RPMI7951 (cell line): ENCODE measurements around the gene HNRNPK. TPM values are rescaled to one million over a fixed set of nuclear protein-coding genes. Genes with fewer than 3 reads are reported as not detected.

Experiments used
- DNase-seq: peaks from one replicate; pipeline ENCODE4 v3.0.0-alpha.2; 2012; ENCODE audit warnings: low read depth
- total RNA-seq: library from RNA; depleted of rRNA; stranded (reverse); fragments of >200 nt; shearing (Covaris generic); gene quantifications from 2 replicates; pipeline ENCODE4 v1.2.3, GENCODE V29; 2014; rRNA removed

The HNRNPK gene
- total RNA-seq, result 629 and 646 TPM in 2 replicates

DNA sequence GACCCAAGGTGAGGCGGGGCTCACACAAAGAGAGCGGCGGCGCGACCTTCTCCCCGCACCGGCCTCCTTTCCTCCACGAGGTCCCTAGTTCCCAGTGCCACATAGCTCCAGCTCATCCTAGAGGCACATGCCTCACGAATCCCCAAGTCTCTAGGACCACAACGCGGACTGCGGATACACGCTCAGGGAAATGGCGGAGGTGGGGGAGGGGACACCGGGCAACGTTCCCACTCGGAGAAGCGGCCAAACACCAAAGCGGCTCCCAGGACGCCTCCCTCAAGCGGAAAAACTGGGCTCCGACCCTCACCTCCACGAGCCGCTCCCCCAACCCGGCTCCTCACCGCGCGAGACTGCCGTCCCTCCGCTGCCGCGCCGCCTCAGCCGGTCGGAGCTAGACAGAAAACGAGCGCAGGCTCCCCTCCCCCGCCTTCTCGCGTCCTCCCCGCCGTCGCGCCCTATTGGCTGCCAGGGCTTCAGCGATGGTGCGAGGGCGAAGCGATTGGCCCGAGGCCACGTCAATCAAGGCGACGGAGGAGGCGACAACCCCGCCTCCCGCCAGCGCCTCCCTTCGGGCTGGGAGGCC lies at the start of gene HNRNPK:
TSS of gene HNRNPK (minus strand) at position 404 of the 583 bp plus-strand sequence. CDS start 1,963 bp downstream, outside the sequence.
- peak; percentile 97 for DNase-seq

DNA sequence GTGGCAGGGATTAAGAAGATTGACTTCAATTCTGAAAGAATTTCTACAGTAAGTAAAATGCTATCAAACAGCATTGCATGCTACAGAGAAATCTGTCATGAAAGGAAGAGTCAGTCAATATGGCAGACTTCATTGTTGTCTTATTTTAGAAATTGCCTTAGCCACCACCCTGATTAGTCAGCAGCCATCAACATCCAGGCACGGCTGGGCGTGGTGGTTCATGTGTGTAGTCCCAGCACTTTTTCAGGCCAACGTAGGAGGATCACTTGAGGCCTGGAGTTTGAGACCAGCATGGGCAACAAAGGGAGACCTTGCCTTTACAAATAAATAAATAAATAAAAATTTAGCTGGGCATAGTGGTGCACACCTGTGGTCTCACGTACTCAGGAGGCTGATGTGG lies 47.2 kb upstream of the HNRNPK start:
- DNase-seq, result peak; percentile 10

DNA sequence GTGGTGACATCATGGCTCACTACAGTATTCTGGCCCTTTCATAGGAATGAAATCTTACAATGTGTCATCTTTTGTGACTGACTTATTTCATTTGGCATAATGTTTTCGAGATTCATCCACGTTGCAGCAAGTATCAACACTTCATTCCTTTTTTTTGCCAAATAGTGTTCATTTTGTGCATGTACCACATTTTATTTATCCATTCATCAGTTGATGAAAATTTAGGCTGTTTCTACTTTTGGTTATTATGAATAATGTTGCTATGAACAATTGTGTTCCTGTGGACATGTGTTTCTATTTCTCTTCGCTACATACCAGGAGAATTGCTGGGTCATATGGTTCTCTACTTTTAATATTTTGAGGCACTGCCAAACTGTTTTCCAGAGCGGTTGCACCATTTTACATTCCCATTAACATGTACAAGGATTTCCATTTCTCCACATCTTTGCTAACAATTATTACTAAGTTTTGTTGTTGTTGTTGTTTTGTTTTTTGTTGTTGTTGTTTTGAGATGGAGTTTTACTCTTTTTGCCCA lies 44.1 kb upstream of the HNRNPK start:
- no peak for DNase-seq

DNA sequence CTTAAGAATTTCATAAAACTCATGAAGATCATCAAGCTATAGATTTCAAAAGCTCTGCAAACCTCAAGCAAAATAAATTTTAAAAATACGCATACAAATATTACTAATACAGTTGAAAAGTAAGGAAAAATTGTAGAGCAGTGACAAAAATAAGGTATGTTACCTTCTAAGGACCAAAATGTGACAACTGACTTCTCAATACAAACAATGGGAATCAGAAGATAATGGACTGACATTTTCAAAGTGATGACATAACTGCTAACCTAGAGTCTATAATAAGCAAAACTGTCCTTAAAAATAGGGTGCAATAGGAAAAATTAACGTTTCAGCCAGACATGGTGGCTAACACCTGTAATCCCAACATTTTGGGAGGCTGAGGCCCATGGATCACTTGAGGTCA lies 27.6 kb upstream of the HNRNPK start:
- DNase-seq, result no peak

DNA sequence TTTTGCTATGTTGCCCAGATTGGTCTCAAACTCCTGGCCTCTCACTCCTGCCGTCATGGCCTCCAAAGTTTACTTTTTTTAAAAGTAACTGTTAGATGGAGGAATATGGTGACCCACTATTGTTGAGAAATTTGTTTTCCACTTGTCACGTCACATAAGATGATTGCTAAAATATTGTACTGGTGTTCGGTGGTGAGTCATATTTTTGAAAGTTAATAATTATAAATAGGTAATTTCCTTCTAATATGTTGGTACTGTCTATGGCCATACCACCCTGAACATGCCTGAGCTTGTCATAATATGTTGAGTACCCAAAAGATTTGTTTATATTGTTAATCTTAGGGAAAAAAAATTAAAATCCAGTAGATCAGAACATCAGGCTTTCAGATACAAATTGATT lies 23.2 kb upstream of the HNRNPK start:
- no peak for DNase-seq

DNA sequence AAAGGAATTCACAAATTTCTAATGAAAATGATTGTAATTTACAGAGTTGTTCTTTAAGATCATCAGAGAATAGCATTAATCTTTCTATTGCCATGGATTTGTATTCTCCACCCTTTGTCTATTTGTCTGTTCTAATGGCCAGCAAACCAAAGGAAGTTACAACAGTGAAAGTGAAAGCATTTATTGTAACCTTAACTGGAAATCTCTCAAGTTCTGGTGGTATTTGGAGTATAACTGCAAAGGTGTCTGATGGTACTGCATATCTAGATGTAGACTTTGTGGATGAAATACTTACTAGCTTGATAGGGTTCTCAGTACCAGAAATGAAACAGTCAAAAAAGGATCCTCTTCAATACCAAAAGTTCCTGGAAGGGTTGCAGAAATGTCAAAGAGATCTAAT lies 22.3 kb upstream of the HNRNPK start:
- DNase-seq, result peak; percentile 35

DNA sequence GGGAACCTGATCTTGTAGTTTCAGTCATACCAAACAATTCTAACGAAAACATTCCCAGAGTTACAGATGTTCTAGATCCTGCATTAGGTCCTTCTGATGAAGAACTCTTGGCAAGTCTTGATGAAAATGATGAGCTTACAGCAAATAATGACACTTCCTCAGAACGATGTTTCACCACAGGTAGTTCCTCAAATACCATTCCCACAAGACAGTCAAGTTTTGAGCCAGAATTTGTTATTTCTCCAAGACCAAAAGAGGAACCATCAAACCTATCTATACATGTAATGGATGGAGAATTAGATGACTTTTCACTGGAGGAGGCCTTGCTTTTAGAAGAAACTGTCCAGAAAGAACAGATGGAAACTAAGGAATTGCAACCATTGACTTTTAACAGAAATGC lies 21.6 kb upstream of the HNRNPK start:
- no peak for DNase-seq

DNA sequence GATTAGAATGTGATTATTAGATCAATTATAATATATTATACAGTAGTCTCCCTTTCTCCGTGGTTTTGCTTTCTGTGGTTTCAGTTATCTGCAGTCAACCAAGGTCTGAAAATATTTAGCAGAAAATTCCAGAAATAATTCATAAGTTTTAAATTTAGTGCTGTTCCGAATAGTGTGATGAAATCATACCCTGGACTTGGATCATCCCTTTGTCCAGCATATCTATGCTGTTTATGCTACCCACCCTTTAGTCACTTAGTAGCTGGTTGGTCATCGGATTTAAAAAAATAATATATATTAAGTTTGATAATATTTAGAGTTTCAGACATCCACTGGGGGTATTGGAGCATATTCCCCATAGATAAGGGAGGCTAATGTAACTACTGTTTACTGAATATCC lies 20.2 kb upstream of the HNRNPK start:
- no peak for DNase-seq

DNA sequence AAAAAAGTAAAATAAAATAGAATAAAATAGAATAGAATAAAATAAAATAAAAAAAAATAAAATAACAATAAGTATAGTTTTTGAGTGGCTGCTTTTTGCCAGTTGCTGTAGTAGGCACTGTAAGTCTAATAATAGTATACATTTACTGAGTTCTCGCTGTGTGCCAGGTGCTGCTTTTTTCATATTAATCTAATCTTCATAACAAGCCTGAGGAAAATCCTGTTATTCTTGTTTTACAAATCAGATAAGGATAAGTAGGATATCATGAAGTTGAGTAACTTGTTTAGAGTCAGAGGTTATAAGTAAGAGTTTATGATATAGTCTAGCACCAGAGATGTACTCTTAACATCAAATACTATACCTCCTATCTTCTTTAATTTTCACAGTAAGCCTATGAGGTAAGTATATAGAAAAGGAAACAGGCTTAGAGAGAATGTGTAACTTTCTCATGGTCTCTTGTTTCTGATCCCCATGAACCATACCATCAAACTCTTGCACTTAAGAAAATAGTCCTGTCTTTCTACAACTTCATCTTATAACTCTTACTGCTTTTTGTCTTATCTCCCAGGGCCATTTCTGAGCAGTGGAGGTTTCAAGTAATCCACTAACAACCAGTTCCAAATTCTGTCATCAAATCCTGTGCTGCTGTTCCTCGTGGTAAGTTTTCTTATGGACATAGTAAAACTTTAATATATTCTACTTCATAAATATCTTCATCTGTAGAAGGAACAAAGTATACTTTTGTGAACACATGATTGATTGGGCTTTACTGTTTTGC lies 19.3 kb upstream of the HNRNPK start:
- DNase-seq, result no peak

DNA sequence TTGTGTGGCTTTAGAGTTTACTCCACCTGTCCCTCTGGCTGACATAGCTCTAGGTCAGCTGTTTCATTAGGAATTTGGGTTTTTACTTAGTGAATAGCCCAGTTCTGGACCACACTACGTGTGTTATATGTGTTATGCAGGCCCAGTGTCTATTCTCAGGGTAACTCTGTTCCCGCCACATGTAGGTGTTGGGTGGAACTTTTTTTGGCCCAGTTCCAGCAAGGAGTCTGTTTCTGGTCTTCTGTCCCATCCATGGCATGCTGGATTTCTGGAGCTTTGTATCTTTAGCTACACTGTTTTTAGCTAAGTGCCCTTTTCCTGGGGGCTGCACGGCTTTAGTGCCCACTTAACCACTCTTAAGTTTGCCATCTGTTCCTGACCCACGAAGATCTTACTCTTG lies 16.1 kb upstream of the HNRNPK start:
- DNase-seq, result no peak

DNA sequence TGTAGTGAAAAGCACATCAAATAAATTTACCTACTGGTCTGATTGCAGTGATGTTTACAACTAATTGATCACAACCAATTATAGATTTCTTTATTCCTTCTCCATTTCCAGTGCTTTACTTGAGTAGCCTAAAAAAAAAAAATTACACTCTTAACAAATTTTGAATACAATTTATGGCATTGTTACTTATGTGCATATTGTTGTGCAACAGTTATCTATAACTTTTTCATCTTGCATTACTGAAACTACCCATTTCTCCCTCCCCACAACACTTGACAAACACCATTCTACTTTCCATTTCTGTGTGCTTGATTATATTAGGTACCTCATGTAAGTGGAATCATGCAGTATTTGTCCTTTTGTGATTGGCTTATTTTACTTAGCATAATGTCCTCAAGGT lies 12.9 kb upstream of the HNRNPK start:
- no peak for DNase-seq

DNA sequence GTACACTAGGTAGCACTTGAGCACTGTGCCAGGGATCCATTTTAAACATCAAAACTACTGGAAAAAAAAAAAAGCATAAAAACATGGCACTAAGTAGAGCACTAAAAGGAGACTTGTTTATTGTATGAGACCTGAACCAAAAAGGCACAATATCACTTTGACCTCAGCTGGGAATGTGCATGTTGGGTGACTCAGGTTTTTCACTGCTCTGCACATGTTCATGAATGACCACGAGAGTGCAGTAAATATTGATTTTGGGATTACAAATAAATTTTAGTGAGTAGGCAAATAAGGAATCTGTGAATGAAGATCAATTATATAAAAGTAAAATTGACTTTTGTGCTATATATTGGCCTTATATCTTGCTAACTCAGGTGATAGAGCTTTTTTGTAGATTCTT lies 12.4 kb upstream of the HNRNPK start:
- peak; percentile 5 for DNase-seq

DNA sequence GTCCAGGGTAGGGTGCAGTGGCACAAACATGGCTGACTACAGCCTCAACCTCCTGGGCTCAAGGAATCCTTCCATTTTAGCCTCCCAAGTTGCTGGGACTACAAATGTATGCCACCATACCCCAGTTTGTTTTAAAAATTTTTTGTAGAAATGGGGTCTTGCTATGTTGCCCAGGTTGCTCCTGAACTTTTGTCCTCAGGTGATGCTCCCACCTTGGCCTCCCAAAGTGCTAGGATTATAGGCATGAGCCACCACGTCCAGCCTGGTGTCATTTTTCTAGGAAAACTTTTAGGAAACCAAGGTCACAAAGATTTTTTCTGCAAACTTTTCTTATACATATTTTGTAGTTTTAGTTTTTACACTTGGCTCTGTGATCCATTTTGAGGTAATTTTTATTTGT lies 11.3 kb upstream of the HNRNPK start:
- DNase-seq, result no peak

DNA sequence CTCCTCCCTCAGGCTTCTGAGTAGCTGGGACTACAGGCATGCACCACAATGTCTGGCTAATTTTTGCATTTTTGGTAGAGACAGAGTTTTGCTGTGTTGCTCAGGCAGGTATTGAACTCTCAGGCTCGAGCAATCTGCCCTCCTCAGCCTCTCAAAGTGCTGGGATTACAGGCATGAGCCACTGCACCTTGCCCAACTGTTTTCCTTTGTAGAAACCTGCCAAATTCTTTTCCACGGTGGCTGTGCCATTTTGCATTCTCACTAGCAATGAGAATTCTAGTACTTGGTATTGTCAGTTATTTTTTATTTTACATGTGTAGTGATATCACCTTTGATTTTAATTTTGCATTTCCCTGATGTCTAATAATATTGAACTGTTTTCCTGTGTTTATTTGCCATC lies 8.4 kb upstream of the HNRNPK start:
- no peak for DNase-seq

DNA sequence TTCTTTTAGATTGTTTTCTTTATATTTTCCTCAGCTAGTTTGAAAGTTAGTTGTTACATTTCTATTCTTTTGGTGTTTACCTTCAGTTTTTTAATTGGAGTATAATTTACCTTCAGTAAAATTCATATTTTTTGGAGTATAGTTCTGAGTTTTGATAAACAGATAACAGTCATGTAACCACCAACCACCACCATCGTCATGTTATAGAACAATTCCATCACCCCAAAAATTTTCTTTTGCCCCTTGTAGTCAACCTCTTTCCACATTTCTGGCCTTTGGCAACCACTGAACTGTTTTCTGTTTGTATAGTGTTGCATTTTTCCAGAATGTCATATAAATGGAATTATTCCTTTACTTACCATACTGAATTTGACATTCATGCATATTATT lies 7.4 kb upstream of the HNRNPK start:
- no peak for DNase-seq

DNA sequence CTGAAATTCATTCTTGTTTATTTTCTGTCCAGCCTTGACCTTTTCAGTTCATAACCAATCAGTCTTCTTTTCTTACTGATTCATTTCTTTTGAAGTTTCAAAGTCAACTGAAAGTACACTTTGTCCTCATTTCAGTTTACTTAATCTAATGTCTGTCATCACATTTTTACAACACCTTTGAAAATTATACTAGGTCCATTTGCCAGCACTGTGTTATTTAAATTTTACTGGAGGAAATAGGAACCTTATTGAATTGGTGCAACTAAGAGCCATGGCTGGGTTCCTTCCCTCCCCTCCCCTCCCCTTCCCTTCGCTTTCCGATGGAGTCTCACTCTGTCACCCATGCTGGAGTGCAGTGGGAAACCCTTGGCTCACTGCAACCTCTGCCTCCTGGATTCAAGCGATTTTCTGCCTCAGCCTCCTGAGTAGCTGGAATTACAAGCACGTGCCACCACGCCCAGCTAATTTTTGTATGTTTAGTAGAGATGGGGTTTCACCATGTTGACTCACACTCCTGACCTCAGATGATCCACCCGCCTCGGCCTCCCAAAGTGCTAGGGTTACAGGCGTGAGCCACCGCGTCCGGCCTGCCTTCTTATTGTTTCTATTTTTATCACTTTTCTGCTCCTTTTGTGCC lies 6.9 kb upstream of the HNRNPK start:
- DNase-seq, result peak; percentile 55

DNA sequence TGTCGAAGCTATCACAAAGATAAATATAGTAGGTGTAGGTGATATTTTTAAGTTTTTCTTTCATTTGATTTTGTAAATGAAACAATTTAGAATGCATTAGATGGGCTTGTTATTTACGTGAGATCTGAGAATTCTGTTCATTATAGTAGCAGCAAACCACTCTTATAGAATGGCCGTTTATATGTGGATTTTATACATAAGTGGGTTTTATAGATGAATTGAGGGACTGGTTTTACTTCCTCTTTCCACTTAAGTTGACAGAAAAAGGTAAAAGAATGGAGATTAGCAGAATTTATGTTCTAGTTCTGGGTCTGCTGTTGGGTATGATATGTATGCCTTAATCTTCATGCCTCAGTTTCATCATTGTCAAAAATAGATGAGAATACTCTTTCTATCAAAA lies 6.2 kb upstream of the HNRNPK start:
- DNase-seq, result no peak

DNA sequence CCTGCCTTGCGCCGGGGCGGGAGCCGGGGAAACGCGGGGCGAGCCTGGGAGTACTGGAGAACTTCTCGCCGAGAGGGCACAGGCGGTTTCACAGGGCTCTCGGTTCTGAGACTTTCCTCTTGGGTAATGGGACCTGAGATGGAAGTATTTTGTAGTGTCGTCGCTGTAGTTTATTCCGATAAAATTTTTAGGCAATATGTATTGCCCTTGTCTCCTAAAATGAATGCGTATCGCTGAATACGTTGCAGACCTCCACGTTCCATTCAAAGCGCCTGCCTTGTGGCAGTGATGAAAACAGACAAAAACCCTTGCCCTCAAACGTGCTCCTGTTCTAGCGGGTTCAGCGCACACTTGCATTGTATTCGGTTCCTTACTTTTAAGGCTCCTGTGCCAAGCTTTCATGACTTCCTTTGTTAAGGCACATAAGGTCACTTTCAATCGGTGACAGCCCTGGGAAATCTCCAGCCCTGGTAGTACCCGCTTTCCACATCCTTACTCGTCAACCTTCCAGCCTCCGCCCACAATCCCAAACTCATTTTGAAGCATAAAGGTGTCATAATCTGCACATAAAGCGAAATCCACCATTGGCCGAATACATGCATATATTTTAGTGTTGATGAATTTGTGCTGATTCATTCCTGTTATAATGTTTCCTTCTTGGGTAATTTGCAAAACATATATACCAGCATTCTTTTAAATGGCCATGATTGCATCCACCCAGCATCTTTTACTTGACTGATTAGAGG lies 1.3 kb upstream of the HNRNPK start:
- DNase-seq, result peak; percentile 39

DNA sequence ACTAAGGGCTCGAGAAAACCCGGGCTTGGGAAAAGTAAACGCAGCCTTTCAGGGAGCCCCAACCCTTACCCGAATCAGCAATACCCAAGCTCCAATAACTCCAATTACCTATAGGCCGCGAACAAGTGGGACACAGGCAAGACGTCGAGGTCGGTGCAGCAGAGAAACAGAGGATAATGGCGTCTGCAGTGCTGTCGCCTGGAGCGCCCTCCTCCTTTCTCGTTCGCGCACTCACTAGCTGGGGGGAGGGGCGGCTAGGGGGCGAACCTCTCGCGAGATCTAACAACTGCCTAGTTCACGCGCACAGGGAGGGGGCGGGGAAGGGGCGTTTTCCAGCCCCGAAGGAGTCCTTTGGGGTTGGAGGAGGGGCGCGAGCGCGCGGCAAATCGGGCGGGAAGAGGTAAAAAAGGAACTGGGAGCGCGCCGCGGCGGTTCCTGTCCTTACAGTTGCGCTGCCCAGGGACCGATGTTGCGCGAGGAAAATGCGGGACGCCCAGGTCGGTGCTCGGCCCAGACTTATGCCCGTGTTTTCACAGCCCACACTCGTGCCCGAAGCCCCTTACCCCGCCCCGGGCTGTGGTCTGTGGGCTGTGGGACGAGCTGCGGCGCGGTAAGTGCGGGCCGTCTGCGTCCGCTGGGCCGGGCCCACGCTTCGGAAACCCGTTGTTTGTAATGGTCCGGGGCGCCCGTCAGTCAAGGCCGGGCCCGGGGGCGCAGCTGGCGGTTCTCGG lies 545 bp upstream of the HNRNPK start, which contains the start of gene RMI1:
TSS of gene RMI1 (plus strand) at position 411 of the 731 bp plus-strand sequence. CDS start 20,182 bp downstream, outside the sequence.
- DNase-seq, result peak; percentile 95

DNA sequence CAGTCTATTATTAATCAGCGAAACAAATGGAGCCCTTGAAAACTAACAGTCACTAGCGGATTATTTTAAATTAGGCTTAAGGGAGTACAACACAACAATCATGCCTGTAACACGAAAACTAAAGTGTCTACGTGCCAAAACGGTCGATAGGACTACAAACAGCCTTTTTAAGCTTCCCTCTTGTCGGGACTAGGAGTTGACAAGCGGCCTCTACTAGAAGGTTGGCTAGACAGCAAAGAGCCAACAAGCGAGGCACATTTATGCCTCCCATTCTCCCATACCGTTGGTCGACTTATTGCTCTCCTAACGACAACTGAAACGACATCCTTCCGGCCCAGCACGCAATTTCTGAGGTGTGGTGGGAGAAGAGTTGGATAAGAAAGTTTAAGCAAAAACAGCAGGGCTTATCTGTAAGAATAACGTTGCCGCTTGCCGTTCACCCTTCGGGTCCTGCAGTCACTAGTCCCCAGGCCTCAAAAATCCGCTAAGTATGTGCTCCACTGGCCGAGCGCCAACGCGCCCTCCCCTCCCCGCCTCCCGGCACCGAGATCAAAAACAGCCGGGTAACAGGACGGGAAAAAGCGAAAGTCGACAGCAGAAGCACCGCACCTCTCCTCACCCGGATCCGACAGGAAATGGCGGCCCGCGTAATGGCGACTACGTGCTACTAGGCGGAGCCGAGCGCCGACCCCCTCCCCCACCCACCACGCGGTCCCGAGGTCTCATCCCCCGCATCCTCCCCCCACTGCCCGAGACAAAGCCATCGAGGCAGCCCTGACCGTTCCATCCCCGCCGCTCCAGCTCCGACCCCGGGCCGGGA lies 813 bp downstream of the HNRNPK start:
- DNase-seq, result peak; percentile 75
